NCI-H146 (cell line): Measurements from ENCODE around the gene RGS14.
A peak's percentile ranks its signal among the peaks of the same experiment; 100 is the strongest.
"Not testable (repeated sequence)": the region's sequence is repeated elsewhere in the genome, so short reads cannot be mapped to it uniquely, and the experiment has no call there.

Source experiments
- DNase-seq: peaks from one replicate; lab custom pipeline; 2025; lab: John Stamatoyannopoulos, UW

RGS14 gene

DNA sequence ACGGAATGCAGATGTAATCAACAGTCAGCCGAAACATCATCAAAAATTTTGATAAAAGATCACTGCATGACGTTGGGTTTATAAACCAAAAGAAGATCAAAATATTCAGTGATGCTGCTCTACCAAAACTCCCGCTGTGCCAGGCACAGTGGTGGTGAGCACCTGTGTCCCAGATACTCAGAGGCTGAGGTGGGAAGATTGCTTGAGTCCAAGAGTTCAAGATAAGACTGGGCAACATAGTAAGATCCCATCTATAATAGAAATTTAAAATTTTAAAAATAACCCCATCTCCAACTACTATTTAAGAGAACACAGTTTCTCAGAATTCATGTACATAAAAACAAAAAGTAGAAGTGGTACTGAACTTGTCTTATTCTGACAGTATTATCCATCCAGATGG, 10.0 kb upstream of the RGS14 start:
- DNase-seq = no peak

DNA sequence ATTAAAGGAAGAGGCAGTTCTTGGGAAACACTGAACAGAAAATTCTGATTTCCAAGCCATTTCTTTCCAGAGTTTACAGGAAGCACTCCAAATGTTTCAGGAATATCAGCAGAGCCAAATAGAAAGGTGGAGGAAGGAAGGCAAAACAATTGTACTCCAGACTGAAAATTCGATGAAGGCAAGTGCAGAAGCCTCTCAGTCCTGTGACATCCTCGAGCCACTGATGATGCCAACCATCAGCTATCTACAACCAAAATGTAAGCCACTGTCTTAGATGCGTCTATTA, 8.4 kb upstream of the RGS14 start:
- no peak for DNase-seq

DNA sequence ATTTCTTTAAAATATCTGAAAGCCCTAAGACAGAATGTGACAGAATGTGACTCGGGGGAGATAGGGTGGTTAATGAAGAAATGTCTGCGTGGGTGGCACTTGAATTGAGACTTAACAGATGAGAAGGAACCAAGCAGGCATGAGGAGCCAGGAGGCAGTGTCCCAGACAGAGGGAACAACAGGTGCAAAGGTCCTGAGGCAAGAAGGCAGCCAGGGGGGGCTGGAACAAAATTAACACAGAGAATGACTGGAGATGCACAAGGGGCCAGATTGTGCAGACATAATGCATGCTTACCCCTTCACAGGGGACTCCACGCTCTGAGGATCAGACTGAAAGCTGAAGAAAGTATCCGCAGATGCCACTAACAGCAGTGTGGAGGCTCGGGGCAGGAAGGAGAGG, 8.0 kb upstream of the RGS14 start:
- no peak for DNase-seq

DNA sequence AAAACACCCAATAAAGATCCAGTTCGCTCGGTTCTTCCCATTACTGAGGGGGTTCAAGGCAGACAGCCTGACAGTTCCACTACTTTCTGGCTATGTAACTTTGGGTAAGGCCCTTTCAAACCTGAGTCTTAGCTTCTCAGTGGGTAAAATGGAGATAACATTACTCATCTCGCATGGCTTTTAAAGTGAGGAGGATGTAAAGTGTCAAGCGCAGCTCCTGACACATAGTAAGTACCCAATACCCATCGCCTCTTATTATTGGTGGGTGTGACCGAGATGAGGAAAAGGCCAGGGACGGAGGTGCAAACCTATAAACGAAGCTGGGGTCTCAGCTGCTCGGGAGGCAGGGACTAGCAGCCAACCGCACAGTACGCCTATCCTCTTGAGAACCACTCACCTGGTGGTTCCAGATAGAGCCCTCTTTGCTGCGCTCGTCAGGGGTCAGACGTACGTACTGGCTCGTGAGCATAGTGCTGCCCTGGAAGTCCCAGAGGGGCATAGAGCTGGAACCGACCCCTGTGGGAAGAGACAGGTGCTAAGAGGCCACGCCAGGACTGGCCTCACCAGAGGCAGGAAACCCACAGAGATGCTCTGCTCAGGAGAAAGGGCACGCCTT, 6.8 kb upstream of the RGS14 start:
- DNase-seq = peak; percentile 36

DNA sequence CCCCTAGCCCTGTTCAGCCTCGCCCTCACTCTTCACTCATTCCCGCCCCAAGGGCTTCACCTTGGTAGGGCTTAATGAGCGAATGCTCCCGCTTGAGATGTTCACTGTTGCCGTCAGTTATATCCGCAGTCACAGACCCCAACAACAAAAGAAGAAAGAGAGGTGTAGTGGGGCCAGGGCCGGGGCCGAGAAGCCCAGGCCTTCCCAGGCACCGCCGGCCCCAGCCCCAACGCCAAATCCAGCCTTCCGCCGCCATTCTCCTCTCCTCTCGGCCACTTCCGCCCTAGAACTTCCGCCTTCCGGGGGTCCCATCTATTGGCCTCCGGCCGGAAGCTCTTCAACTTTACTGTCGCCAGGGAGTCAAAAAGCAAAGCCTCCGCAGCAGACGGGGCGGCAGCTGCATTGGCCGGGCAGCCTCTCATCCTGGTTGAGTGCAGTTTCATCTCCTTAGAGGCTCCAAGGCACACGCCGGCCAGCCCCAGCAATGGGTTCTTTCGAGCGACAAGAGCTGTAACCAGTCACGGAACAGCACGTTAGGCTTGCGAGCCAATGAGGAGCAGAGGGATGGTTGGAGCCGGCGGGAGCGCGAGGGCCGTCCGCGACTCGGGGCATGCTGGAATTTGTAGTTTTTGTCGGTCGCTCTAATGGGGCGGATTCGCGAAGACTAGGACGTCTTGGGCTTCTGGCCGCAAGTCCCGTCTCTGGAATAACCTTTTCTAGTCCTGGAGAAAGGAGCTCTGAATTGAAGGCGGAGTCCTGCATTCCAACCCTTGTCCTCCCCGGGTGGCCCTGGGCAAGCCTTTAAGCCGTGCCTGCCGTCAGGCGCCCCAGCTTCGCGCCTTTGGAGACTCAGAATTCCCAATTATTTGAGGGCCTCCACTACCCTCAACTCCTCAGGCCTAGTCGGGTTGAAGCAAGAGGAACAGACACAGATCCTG, 6.1 kb upstream of the RGS14 start, which contains the start of gene LMAN2:
LMAN2 (minus strand) TSS at position 277 of the 938 bp plus-strand sequence; CDS start at position 256, 21 bp downstream.
- peak; percentile 90 for DNase-seq

DNA sequence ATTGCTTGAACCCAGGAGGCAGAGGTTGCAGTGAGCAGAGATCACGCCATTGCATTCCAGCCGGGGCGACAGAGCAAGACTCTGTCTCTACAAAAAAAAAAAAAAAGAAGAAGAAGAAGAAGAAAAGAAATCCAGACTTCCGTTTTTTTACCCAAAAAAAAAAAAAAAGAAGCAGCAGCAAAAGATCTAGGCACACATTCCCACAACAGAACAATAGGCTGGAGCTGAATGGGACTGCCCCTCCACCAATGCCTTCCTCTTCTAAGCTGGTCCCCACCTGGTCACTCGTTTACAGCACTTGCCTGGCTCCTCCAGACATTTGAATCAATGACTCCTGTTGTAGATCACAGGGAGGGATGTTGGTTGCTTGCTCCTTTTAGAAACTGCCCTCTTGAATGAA, 4.6 kb upstream of the RGS14 start:
- no peak for DNase-seq

DNA sequence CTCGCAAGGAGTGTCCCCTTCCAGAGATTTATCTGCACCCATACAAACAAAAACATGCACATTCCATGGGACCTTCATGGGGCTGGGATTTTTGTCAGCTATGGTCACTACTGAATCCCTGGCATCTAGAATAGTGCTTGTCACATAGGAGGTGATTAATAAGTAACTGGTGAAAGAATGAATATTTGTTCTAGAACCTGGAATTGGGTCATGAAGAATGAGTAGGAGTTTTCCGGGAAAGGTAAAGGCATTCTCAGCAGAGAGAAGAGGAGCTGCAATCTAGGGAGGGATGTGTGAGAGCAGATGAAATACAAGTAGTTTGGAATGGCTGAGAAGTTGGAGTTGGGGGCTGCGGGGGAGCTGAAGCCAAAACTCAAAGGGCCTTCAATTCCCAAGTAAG, 3.5 kb upstream of the RGS14 start:
- DNase-seq = no peak

DNA sequence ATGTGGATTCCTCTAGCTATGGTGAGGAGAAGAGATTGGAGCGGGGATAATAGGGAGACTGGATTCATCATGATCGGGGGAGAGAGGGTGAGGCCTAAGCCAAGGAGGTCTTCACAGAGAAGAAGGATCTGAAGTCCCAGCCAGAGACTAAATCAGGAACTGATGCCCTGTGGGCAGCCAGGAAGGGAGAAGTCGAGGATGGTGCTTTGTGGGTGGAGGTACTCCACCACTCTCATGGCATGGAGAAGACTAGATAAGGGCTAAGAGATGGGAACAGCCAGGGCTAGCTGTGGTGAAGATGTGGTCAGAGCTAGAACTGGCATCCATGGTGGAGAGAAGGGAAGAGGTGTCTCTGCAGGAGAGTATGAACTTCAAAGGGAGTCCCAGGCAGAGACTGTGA, 3.0 kb upstream of the RGS14 start:
- no peak for DNase-seq

DNA sequence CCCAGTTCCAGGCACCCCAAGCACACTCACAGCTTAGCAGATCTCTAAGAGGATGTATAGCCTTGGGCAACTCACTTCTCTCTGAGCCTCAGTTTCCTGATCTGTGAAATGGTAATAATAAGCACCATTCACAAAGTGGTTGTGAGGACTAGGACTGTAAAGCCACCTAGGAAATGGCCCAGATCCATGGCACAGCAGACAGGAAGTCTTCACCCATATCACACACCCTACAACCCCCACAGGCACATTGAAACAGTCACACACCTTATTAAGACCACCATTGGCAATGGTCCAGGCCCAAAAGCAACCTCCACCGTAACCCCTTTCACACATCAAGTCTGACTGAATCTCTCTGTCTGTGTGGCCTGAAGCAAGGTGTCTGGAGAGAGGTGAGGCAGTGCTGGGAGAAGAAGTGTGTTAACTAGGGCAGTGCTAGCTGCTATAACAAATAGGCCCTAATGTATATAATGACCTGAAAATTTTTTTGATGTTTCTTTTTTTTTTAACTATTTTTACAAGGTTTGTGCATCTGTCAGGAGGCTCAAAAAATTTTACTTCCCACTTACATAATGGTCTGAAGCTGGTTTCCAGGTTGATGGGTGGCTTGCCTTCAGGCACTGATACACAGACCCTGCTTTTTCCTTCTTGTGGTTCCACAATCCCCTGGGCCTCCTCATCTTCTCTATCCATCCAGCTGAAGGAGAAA, 2.4 kb upstream of the RGS14 start:
- no peak for DNase-seq

DNA sequence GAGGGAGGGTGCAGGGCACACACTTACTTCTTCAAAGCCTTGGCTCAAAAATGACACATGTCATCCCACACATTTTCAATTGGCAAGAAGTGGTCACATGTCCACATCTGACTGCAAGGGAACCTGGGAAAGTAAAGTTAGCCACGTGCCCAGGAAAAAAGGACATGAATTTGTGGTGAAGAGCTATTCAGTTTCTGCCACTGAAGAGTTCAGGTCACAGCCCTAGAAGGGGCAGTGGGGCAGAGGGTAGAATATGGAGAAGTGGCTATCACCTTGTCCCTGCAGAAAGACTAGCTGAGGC, 1.9 kb upstream of the RGS14 start:
- no peak for DNase-seq

DNA sequence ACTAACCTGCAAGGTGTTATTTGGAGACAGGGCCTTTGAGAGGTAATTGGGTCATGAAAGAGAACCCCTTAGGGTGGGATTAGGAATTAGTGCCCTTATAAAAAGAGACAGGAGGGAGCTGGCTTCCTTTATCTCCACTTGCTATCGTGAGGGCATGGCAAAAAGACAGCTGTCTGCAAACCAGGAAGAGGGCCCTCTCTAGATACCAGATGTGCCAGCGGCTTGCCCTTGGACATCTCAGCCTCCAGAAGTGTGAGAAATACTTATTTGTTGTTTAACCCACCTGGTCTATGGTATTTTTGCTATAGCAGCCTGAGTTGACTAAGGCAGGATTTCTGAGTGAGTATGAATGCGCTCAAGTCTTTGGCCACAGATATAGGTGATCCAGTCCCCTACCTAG, 978 bp upstream of the RGS14 start:
- no peak for DNase-seq

DNA sequence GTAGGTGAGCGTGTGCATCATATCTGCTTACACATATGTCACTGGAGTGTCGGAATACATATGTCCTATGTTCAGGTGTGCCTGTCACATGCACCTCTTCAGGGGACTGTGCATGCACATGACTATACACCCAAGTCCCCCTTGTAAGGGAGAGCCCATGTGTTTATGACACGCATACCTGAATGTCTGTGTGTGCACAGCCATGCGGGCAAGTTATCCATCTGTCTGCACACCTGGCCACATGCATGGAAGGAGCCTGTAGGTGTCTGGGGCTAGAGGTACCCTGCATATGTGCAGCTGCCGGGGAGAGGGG, 622 bp upstream of the RGS14 start:
- DNase-seq = no peak

DNA sequence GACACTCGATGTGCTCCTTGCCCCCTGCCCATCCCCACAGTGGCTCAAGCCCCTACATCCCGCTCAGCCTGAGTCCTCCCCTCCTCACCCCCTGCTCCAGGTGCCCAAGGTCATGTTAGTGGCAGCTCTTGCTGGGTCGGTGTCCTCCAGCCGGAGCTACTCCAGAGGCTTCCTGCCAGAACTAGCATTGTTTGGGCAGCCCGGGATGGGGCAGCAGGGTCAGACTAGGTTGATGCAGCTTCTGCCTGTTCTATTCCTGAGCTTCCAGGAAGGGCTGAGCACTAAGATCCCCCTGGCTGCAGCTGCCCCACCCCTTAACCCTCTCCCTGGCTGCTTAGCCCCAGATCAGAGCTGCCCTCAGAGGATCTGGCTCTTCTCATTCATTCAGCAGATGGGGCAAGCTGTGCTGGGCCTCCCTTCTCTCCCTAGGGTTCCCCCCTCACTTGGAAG, 671 bp downstream of the RGS14 start:
- no peak for DNase-seq

DNA sequence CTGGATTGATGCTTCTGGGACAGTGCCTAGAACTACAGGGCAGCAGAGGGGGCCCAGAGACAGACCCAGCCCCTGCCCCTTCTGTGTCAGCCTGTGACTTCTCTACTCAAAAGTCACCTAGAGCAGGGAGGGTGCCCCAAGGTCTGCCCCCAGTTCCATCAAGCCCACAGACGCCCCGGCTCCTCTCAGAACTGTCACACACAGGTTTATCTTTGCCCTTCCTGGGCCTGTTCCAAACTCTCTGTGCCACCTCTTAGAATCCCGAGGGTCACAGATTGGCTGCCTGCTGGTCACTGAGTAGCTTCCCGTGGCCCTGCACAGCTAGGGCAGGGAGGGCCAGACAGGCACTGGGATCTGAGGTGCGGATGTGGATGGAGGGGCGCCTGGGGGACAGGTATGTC, 1.7 kb downstream of the RGS14 start:
- DNase-seq = no peak

DNA sequence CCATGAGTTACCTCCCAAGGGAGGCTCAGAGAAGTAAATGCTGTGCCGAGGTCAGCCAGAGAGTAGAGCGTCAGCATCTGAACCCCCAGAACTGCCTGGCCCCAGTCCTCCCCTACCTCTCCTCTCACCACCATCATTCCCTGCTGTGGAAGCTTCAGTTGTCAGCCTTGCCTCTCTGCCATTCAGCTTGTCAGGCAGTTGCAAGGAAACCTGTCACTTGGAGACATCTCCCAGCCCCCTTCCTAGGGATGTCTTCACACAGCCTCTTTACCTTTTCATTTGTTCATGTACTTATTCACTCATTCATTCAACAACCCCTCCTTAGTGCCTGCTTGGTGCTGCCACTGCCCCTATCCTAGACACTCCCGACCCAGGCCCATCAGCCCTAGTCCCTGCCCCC, 2.1 kb downstream of the RGS14 start:
- no peak for DNase-seq

DNA sequence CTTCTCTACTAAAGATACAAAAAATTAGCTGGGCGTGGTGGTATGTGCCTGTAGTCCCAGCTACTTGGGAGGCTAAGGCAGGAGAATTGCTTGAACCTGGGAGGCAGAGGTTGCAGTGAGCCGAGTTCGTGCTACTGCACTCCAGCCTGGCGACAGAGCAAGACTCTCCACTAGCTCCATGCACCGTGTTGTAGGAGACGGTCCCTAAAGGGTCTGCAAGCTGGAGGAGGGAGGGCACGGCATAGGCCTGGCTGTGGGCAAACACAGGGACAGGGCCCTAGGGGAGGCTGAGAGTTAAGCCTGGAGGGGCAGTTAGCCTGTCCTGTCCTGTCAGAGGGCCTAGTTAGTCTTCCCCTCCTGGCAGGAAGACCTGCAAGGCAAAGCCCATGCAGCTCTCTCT, 3.0 kb downstream of the RGS14 start:
- not testable (repeated sequence) for DNase-seq

DNA sequence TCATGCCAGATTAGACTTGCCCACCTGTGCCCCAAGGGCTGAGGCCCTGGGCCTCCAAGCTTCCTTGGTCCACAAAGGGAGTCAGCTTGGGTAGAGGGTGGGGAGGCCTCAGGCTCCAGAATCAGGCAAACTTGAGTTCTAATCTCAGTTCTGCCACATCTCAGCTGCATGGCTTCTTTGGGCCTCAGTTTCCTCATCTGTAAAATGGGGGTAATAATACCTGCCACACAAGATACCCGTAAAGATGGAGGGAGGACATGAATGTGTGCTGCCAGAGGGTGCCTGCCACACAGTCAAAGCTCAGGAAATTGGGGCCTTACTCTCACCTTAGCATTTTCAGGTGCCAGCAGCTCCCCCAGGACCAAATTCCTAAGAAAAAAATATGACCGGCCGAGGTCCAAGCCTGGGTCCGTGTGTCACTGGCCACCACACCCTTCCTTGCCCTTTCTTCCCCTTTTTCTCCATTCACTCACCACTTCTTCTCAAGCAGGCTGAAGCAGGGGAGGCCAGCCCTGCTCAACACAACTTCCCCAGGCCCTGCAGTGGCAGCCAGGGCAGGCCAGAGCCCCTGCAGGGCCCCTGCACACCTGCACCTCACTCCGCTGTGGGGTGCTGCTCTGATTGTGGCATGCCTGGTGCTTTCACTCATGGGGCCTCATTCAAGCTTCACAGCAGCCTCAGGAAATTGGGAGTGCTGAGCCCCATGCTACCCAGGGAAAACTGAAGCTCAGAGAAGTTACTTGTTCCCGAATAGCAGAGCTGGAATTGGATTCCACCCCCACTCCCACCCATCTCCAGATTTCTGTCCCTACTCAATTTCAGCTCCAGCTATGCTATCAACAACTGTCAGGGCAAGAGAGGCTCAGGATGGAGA, 3.9 kb downstream of the RGS14 start:
- DNase-seq = no peak

DNA sequence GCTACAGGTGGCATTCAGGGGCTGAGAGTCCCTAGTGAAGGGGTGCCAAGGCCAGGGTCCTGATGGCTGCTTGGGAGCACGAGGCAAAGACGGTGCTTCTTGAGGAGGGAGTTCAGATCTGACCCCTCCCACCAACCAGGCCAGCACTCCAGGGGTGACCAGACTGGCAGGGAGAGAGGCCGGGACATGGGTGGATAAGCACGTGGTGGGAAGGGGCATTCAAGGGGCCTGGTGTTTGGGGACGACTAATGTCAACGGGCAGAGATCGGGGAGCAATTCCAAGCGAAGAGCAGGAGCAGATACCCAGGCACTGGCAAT, 4.5 kb downstream of the RGS14 start:
- no peak for DNase-seq

DNA sequence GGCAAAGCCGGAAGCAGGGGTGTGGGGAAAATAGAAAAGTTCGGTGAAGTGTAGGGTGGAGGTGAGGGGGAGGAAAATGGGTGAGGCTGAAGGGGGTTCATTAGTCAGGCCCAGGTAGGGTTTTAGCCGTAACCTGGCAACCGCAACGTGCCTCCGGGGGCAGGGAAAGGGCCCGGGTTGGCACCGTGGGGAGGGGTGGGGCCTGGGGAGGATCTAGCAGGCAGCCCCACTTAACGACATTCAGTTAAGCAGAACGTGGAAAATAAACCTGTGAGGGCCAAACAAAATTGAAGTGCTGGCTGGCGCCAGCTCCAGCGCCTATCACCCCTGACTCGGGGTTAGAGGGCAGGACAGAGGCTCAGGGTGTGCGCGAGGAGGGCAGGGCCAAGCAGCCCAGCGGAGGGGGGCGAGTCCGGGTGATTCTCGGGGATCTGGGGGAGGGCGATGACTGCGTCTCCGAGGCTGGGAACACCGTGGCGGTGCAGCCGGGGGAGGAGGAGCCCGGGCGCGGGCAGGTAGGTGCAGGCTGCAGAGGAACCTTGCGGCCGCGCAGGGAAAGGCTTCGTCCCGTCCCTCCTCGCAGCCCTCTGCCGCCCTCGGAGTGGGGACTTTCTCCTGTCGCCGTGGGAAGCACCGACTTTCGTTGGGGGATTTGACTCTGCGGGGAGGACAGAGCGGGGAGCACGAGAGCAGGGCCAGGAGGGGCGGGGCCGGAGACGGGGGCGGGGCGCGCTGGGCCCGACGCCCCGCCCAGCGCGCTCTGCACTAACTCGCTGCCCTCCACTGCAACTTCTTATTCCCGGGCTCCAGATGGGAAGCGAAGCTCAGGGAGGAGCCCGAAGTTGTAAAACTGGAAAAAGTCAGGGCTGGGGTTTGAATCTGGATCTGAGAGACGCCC, 5.1 kb downstream of the RGS14 start:
- DNase-seq = peak; percentile 51

DNA sequence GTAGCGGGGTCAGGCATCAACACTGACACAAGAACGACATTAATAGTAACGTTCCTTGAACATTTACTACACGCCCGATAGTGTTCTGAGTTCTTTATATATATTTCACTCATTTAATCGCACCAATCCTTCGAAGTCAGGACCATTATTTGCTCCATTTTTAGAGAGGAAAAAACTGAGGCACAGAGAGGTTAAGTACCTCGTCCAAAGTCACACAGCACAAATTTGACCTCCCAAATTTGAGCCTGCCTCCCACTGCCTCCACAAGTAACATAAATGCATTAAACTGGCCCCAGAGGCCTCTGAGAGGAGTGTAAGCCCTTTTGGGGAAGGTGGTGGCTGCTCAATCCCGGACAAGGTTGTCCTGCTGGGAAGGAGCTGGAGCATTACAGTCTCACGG, 5.8 kb downstream of the RGS14 start:
- no peak for DNase-seq

DNA sequence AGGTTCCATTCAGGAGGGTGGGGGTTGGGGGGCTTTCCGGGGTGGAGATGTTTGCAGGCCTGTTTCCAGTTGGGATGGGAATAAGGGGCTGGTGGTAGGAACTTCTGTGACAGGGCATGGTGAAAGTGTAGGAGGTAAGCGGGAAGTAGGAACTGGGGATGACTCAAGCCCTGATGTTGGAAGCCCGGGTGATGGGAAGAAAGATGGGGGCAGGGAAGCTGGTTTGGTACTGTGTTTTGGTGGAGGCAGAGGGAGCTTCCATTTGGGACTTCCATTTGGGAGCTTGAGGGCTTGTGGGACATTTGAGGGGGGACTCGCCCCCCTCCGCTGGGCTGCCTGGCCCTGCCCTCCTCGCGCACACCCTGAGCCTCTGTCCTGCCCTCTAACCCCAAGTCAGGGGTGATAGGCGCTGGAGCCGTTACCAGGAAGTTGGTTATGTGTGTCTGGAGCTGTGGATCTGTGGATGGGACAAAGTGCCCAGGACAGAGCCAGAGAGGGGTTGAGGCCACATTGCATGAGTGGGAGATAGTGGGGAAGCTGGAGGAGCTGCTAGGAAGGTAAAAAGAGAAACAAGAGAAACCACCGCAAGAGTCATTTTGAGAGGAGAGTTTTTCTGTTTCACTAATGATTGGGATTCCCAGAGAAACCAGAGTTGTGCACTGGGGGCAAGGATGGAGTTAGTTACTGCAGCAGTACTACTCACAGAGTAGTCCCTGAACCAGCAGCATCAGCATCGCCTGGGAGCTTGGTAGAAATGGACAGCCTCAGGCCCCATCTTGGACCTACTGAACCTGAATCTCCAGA, 6.6 kb downstream of the RGS14 start:
- no peak for DNase-seq
